K562 (cell line): ENCODE measurements around the gene BCL7C. TPM values are rescaled to one million over a fixed set of nuclear protein-coding genes. Genes with fewer than 3 reads are reported as not detected.

Source experiments
- BCOR ChIP-seq: fragments of 450-650 bp; IDR thresholded peaks from 2 replicates; pipeline ENCODE4 v1.6.1; 2016
- BRCA1 ChIP-seq, 2 experiments: fragments of 450-650 bp in 1 of 2; sonication (generic) in 1 of 2; formaldehyde crosslinking in 1 of 2; IDR thresholded peaks; 2 replicates each; pipeline versions ENCODE4 v1.5.0 to v1.6.1; 2017 to 2020; ENCODE audit warnings: mild to moderate bottlenecking in 1 of 2, missing genetic modification reagents in 1 of 2
- ETV5 ChIP-seq: sonication (generic); formaldehyde crosslinking; IDR thresholded peaks from 2 replicates; pipeline ENCODE4 v1.4.0; 2020; ENCODE audit warnings: low read depth, mild to moderate bottlenecking, missing genetic modification reagents
- FOXK1 ChIP-seq: sonication (generic); formaldehyde crosslinking; IDR thresholded peaks from 2 replicates; pipeline ENCODE4 v1.8.0; 2022; ENCODE audit warnings: missing genetic modification reagents, mild to moderate bottlenecking, borderline replicate concordance
- GABPB1 ChIP-seq: sonication (generic); formaldehyde crosslinking; IDR thresholded peaks from 2 replicates; pipeline ENCODE4 v1.8.0; 2022; ENCODE audit warnings: mild to moderate bottlenecking, missing genetic modification reagents
- JUN ChIP-seq, 2 experiments: sonication (generic) in 1 of 2; formaldehyde crosslinking in 1 of 2; IDR thresholded peaks; 2 replicates each; pipeline versions ENCODE4 v1.6.1 to v1.8.0; 2012 to 2022; ENCODE audit warnings: borderline replicate concordance in 2 of 2, mild to moderate bottlenecking in 2 of 2, improper control_type of control experiment in 1 of 2, low read depth in 1 of 2, low read length in 1 of 2, missing genetic modification reagents in 1 of 2
- MTA1 ChIP-seq: fragments of 450-650 bp; IDR thresholded peaks from 2 replicates; pipeline ENCODE4 v1.6.1; 2017; ENCODE audit warnings: borderline replicate concordance
- NBN ChIP-seq: fragments of 450-650 bp; IDR thresholded peaks from 2 replicates; pipeline ENCODE4 v1.6.1; 2016; ENCODE audit warnings: low read depth, mild to moderate bottlenecking
- NFIC ChIP-seq: fragments of 450-650 bp; IDR thresholded peaks from 2 replicates; pipeline ENCODE4 v1.6.1; 2017; ENCODE audit warnings: mild to moderate bottlenecking, inconsistent platforms
- POLR2AphosphoS2 ChIP-seq: IDR thresholded peaks from 2 replicates; pipeline ENCODE4 v1.6.1; 2012; ENCODE audit warnings: low read length, improper control_type of control experiment
- PTBP1 ChIP-seq: fragments of 200-400 bp; formaldehyde crosslinking; IDR thresholded peaks from 2 replicates; pipeline ENCODE4 v1.6.1; 2017; ENCODE audit warnings: low read depth, low read length
- SOX6 ChIP-seq: fragments of 450-650 bp; IDR thresholded peaks from 2 replicates; pipeline ENCODE4 v1.6.1; 2014; ENCODE audit warnings: mild to moderate bottlenecking
- XRCC5 ChIP-seq: fragments of 200-400 bp; formaldehyde crosslinking; IDR thresholded peaks from 2 replicates; pipeline ENCODE4 v1.6.1; 2017; ENCODE audit warnings: low read depth, mild to moderate bottlenecking, low read length
- ZNF217 ChIP-seq: sonication (generic); formaldehyde crosslinking; IDR thresholded peaks from 2 replicates; pipeline ENCODE4 v1.8.0; 2022; ENCODE audit warnings: mild to moderate bottlenecking, missing genetic modification reagents
- polyA plus RNA-seq, 8 experiments: library from polyadenylated mRNA; depleted of rRNA in 4 of 8; stranded (reverse) in 5 of 8; unstranded in 3 of 8; fragments of >200 nt; fragmentation: Nextera tagmentation in 2 of 8; fragmentation: Illumina TruSeq in 1 of 8; extraction: Ambion mirVana in 2 of 8; extraction: Trizol in 1 of 8; gene quantifications; 2 replicates each; pipeline versions ENCODE4 v1.2.1 to v1.2.3, GENCODE V29; 2011 to 2014; ENCODE audit warnings: inconsistent platforms in 1 of 8, missing spikeins in 1 of 8
- total RNA-seq, 7 experiments: library from RNA; depleted of rRNA in 6 of 7; stranded (reverse); fragments of >200 nt in 6 of 7; fragmentation: Illumina TruSeq in 2 of 7; extraction: Trizol in 2 of 7; gene quantifications; 2 replicates each; pipeline versions ENCODE4 v1.2.1 to v1.2.3, GENCODE V29; 2011 to 2021; ENCODE audit warnings: low replicate concordance in 1 of 7
- TF ChIP-seq, protein P1 (sequence below): fragments of 450-650 bp; IDR thresholded peaks from 2 replicates; pipeline ENCODE4 v1.6.1; 2016; ENCODE audit warnings: antibody characterized with exemption
- TF ChIP-seq, protein P2 (sequence below): fragments of 200-800 bp; sonication (Bioruptor generic); IDR thresholded peaks from 2 replicates; pipeline ENCODE4 v1.6.1; 2017; ENCODE audit warnings: missing genetic modification characterization, missing compliant biosample characterization
- TF ChIP-seq, protein P3 (sequence below): sonication (generic); formaldehyde crosslinking; IDR thresholded peaks from 2 replicates; pipeline ENCODE4 v1.8.0; 2022; ENCODE audit warnings: mild to moderate bottlenecking, low read depth, missing genetic modification reagents
- TF ChIP-seq, protein P4 (sequence below): fragments of 450-650 bp; IDR thresholded peaks from 2 replicates; pipeline ENCODE4 v1.6.1; 2018; ENCODE audit not compliant: partially characterized antibody
- TF ChIP-seq, protein P5 (sequence below): sonication (generic); formaldehyde crosslinking; IDR thresholded peaks from 2 replicates; pipeline ENCODE4 v1.9.0; 2022; ENCODE audit warnings: mild to moderate bottlenecking, missing genetic modification reagents

Gene BCL7C
- total and polyA plus RNA-seq, 9 of the 15 experiments (the other 6 are each of a cell fraction or from before 2014, with no cell fraction given): 1.7 to 85.8 (median 19.6) TPM

DNA sequence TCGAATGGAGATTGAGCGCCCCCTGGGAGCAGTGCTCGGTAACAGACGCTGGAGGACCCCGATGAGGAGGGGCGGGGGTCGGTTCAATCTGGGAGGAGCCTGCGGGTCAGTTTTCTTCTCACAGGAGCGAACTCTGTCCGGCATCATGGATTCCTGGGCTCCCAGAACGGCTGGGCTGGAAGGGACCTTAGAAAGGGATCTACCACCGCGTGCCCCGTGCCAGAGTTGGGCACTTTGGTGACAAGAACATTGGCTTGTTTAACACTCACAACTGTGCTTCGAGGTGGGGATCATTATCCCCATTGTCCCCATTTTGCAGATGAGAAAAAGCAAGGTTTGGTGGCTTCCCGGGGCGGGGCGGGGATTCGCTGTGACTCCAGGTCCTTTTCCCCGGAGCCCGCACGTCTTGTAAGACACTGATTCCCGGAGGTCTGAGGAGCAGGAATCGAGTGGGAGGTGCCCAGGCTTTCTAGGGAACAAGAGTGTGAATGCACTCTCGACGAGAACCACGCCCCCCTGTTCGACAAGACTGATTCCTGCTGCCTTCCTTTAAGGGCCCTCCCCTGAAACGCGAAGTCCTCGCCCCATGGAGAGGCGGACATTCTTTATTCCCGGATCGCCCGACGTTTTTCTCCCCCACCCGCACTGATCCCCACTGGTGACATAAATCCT lies 28.0 kb upstream of the BCL7C start (continued):
- TF ChIP-seq NFIC (0 out of 2 replicates have a peak, but pooled peaks have one; percentile 4), SOX6 (peak; percentile 33), FOXK1 (peak; percentile 15; the same call in 1 of the 2 replicates), NBN (peak; percentile 16; the same call in 1 of the 2 replicates), ZNF217 (CRISPR knock-in tag) (no peak), BRCA1 (IDR thresholded peaks at IDR 0.05) (no peak), BRCA1 (CRISPR knock-in tag; IDR thresholded peaks at IDR 0.05) (no peak), BCOR (peak; percentile 98), GABPB1 (no peak), JUN (IDR thresholded peaks at IDR 0.05; ENCODE audit: borderline replicate concordance, low read depth, low read length) (no peak), JUN (CRISPR knock-in tag; IDR thresholded peaks at IDR 0.05; ENCODE audit: borderline replicate concordance) (0 out of 2 replicates have a peak, but pooled peaks have one; percentile 42), POLR2AphosphoS2 (no peak), XRCC5 (peak; percentile 77; the same call in 1 of the 2 replicates), ETV5 (CRISPR knock-in tag) (no peak), MTA1 (no peak), PTBP1 (0 out of 2 replicates have a peak, but pooled peaks have one; percentile 43)
- TF ChIP-seq, protein P1, sequence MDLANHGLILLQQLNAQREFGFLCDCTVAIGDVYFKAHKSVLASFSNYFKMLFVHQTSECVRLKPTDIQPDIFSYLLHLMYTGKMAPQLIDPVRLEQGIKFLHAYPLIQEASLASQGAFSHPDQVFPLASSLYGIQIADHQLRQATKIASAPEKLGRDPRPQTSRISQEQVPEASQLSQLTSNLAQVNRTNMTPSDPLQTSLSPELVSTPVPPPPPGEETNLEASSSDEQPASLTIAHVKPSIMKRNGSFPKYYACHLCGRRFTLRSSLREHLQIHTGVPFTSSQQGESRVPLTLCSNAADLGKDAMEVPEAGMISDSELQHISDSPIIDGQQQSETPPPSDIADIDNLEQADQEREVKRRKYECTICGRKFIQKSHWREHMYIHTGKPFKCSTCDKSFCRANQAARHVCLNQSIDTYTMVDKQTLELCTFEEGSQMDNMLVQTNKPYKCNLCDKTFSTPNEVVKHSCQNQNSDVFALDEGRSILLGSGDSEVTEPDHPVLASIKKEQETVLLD: peak; percentile 62
- TF ChIP-seq, protein P2, sequence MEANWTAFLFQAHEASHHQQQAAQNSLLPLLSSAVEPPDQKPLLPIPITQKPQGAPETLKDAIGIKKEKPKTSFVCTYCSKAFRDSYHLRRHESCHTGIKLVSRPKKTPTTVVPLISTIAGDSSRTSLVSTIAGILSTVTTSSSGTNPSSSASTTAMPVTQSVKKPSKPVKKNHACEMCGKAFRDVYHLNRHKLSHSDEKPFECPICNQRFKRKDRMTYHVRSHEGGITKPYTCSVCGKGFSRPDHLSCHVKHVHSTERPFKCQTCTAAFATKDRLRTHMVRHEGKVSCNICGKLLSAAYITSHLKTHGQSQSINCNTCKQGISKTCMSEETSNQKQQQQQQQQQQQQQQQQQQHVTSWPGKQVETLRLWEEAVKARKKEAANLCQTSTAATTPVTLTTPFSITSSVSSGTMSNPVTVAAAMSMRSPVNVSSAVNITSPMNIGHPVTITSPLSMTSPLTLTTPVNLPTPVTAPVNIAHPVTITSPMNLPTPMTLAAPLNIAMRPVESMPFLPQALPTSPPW (CRISPR knock-in tag): peak; percentile 82
- TF ChIP-seq, protein P3, sequence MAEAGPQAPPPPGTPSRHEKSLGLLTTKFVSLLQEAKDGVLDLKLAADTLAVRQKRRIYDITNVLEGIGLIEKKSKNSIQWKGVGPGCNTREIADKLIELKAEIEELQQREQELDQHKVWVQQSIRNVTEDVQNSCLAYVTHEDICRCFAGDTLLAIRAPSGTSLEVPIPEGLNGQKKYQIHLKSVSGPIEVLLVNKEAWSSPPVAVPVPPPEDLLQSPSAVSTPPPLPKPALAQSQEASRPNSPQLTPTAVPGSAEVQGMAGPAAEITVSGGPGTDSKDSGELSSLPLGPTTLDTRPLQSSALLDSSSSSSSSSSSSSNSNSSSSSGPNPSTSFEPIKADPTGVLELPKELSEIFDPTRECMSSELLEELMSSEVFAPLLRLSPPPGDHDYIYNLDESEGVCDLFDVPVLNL: peak; percentile 69; the same call in 1 of the 2 replicates
- TF ChIP-seq, protein P4, sequence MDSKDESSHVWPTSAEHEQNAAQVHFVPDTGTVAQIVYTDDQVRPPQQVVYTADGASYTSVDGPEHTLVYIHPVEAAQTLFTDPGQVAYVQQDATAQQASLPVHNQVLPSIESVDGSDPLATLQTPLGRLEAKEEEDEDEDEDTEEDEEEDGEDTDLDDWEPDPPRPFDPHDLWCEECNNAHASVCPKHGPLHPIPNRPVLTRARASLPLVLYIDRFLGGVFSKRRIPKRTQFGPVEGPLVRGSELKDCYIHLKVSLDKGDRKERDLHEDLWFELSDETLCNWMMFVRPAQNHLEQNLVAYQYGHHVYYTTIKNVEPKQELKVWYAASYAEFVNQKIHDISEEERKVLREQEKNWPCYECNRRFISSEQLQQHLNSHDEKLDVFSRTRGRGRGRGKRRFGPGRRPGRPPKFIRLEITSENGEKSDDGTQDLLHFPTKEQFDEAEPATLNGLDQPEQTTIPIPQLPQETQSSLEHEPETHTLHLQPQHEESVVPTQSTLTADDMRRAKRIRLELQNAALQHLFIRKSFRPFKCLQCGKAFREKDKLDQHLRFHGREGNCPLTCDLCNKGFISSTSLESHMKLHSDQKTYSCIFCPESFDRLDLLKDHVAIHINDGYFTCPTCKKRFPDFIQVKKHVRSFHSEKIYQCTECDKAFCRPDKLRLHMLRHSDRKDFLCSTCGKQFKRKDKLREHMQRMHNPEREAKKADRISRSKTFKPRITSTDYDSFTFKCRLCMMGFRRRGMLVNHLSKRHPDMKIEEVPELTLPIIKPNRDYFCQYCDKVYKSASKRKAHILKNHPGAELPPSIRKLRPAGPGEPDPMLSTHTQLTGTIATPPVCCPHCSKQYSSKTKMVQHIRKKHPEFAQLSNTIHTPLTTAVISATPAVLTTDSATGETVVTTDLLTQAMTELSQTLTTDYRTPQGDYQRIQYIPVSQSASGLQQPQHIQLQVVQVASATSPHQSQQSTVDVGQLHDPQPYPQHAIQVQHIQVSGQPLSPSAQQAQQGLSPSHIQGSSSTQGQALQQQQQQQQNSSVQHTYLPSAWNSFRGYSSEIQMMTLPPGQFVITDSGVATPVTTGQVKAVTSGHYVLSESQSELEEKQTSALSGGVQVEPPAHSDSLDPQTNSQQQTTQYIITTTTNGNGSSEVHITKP: no peak
- TF ChIP-seq, protein P5, sequence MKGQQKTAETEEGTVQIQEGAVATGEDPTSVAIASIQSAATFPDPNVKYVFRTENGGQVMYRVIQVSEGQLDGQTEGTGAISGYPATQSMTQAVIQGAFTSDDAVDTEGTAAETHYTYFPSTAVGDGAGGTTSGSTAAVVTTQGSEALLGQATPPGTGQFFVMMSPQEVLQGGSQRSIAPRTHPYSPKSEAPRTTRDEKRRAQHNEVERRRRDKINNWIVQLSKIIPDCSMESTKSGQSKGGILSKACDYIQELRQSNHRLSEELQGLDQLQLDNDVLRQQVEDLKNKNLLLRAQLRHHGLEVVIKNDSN (CRISPR knock-in tag): no peak
